GM12865 (cell line): Measurements from ENCODE around the gene PTAFR.

ENCODE experiments used
- DNase-seq: peaks from one replicate; pipeline ENCODE4 v3.0.0; 2010; ENCODE audit warnings: low read depth
- H3K4me3 ChIP-seq: 2 replicates; pipeline ENCODE4 v1.5.1; 2011; ENCODE audit warnings: mild to moderate bottlenecking, low read depth, low read length, control low read depth
- CTCF ChIP-seq: IDR thresholded peaks from 2 replicates; pipeline ENCODE4 v1.5.1; 2011; ENCODE audit warnings: low read length, control low read depth, low read depth, inconsistent platforms; ENCODE audit not compliant: insufficient read depth; ENCODE audit errors: missing control alignments

PTAFR gene

GRCh38 chr1:28162151-28162550, 14.3 kb downstream of the PTAFR start:
- H3K4me3 ChIP-seq, result no peak overlapping the region
- no peak for DNase-seq
- no peak for TF ChIP-seq CTCF

- TF ChIP-seq CTCF, result no peak
- no peak overlapping the region for H3K4me3 ChIP-seq
- no peak for DNase-seq
Observed at GRCh38 chr1:28161751-28162150, 14.7 kb downstream of the PTAFR start.

- no peak for DNase-seq
- no peak for TF ChIP-seq CTCF
- H3K4me3 ChIP-seq, result no peak overlapping the region
Observed at GRCh38 chr1:28160782-28161266, 15.7 kb downstream of the PTAFR start.

GRCh38 chr1:28159680-28160079, 16.8 kb downstream of the PTAFR start:
- TF ChIP-seq CTCF, result no peak
- DNase-seq, result no peak
- no peak overlapping the region for H3K4me3 ChIP-seq

- no peak for DNase-seq
- TF ChIP-seq CTCF, result no peak
- H3K4me3 ChIP-seq, result no peak overlapping the region
Observed at GRCh38 chr1:28159243-28159642, 17.2 kb downstream of the PTAFR start.

- no peak overlapping the region for H3K4me3 ChIP-seq
- DNase-seq, result no peak
- no peak for TF ChIP-seq CTCF
Observed at GRCh38 chr1:28157894-28158293, 18.6 kb downstream of the PTAFR start.

GRCh38 chr1:28156821-28157220, 19.7 kb downstream of the PTAFR start:
- H3K4me3 ChIP-seq, result no peak overlapping the region
- DNase-seq, result no peak
- no peak for TF ChIP-seq CTCF
